HG03432 (cell line): Measurements from ENCODE around the gene SNX9.
"Not testable (repeated sequence)": the region's sequence is repeated elsewhere in the genome, so short reads cannot be mapped to it uniquely, and the experiment has no call there.

Experiments
- ATAC-seq: cut with Tn5 transposase; IDR thresholded peaks from one replicate; pipeline ENCODE4 v1.9.1; 2021; ENCODE audit warnings: mild to moderate bottlenecking, moderate library complexity; ENCODE audit not compliant: unreplicated experiment

Gene SNX9

GRCh38 chr6:157908369-157909281 is 85.6 kb downstream of the SNX9 start:
- ATAC-seq = no peak

GRCh38 chr6:157909282-157909664 is 86.2 kb downstream of the SNX9 start:
- no peak for ATAC-seq

GRCh38 chr6:157911278-157911677 is 88.2 kb downstream of the SNX9 start:
- no peak for ATAC-seq

GRCh38 chr6:157911786-157912185 is 88.7 kb downstream of the SNX9 start:
- no peak for ATAC-seq

GRCh38 chr6:157912326-157912725 is 89.3 kb downstream of the SNX9 start:
- ATAC-seq = no peak

GRCh38 chr6:157921685-157922367 is 98.8 kb downstream of the SNX9 start:
- no peak for ATAC-seq

GRCh38 chr6:157925771-157926170 is 102.7 kb downstream of the SNX9 start:
- ATAC-seq = no peak

- no peak for ATAC-seq
Observed at GRCh38 chr6:157927011-157927410, 104.0 kb downstream of the SNX9 start.

- ATAC-seq = no peak
Observed at GRCh38 chr6:157928428-157928827, 105.4 kb downstream of the SNX9 start.

- ATAC-seq = no peak
Observed at GRCh38 chr6:157929076-157929475, 106.0 kb downstream of the SNX9 start.

GRCh38 chr6:157929765-157930319 is 106.8 kb downstream of the SNX9 start:
- no peak for ATAC-seq

GRCh38 chr6:157935786-157936185 is 112.7 kb downstream of the SNX9 start:
- ATAC-seq = no peak

- ATAC-seq = no peak
Observed at GRCh38 chr6:157937318-157937717, 114.3 kb downstream of the SNX9 start.

- ATAC-seq = no peak
Observed at GRCh38 chr6:157937916-157938315, 114.9 kb downstream of the SNX9 start.

- not testable (repeated sequence) for ATAC-seq
Observed at GRCh38 chr6:157940375-157941036, 117.5 kb downstream of the SNX9 start.

- ATAC-seq = no peak
Observed at GRCh38 chr6:157941101-157941863, 118.2 kb downstream of the SNX9 start.

GRCh38 chr6:157942351-157942750 is 119.3 kb downstream of the SNX9 start:
- no peak for ATAC-seq

GRCh38 chr6:157943249-157943963 is 120.4 kb downstream of the SNX9 start:
- ATAC-seq = no peak

- no peak for ATAC-seq
Observed at GRCh38 chr6:157943964-157944283, 120.9 kb downstream of the SNX9 start.
